SK-N-SH (cell line): ENCODE measurements around the gene CLEC3B. TPM values are rescaled to one million over a fixed set of nuclear protein-coding genes. Genes with fewer than 3 reads are reported as not detected.

Experiments used
- CTCF ChIA-PET: fragments of 300-600, 350-600 bp; formaldehyde crosslinking; extraction: SDS; loops from one replicate; lab custom pipeline; 2021; lab: Yijun Ruan, JAX
- POLR2A ChIA-PET: fragments of 350-600 bp; sonication (Branson Sonifier 250); formaldehyde crosslinking; extraction: SDS; loops from one replicate; lab custom pipeline; 2020; ENCODE audit warnings: antibody characterized with exemption, inconsistent platforms; lab: Yijun Ruan, JAX
- DNase-seq: peaks from one replicate; pipeline ENCODE4 v3.0.0; 2012
- H2AFZ ChIP-seq: fragments of 200-600 bp; sonication (generic); 2 replicates; pipeline ENCODE4 v1.8.1; 2016; ENCODE audit warnings: antibody characterized with exemption, mild to moderate bottlenecking, low read depth
- H3F3A ChIP-seq: fragments of 200-600 bp; sonication (generic); replicated peaks from 2 replicates; pipeline ENCODE3; 2016; ENCODE audit warnings: antibody characterized with exemption, mild to moderate bottlenecking; ENCODE audit not compliant: insufficient read depth
- H3K27ac ChIP-seq, 2 experiments: fragments of 200-500 bp in 1 of 2; fragments of 200-600 bp in 1 of 2; sonication (Bioruptor generic) in 1 of 2; sonication (generic), shearing (Covaris generic) in 1 of 2; 2 replicates each; pipeline versions ENCODE4 v1.5.1 to v1.6.1; 2014 to 2016; ENCODE audit warnings: low read depth in 2 of 2, inconsistent platforms in 1 of 2, low read length in 1 of 2, mild to moderate bottlenecking in 1 of 2, mixed read lengths in 1 of 2
- H3K27me3 ChIP-seq: fragments of 200-600 bp; sonication (generic), shearing (Covaris generic); 2 replicates; pipeline ENCODE4 v1.6.1; 2016; ENCODE audit warnings: mixed run types; ENCODE audit not compliant: insufficient read depth
- H3K36me3 ChIP-seq, 2 experiments: fragments of 200-500 bp in 1 of 2; fragments of 200-600 bp in 1 of 2; sonication (Bioruptor generic) in 1 of 2; sonication (generic) in 1 of 2; replicated peaks in 1 of 2; 2 replicates each; pipeline versions ENCODE3 to v1.5.1; 2014 to 2016; ENCODE audit warnings: low read length in 1 of 2, mild to moderate bottlenecking in 1 of 2; ENCODE audit not compliant: insufficient read depth in 2 of 2, control insufficient read depth in 1 of 2
- H3K4me1 ChIP-seq, 2 experiments: fragments of 200-500 bp in 1 of 2; fragments of 200-600 bp in 1 of 2; sonication (Bioruptor generic) in 1 of 2; sonication (generic), shearing (Covaris generic) in 1 of 2; 2 replicates each; pipeline versions ENCODE4 v1.5.1 to v1.6.1; 2014 to 2016; ENCODE audit warnings: low read depth in 1 of 2, low read length in 1 of 2, mixed run types in 1 of 2; ENCODE audit not compliant: insufficient read depth in 2 of 2, control insufficient read depth in 1 of 2
- H3K4me2 ChIP-seq: fragments of 200-600 bp; sonication (generic), shearing (Covaris generic); 2 replicates; pipeline ENCODE4 v1.6.1; 2017; ENCODE audit warnings: mixed run types
- H3K4me3 ChIP-seq, 2 experiments: fragments of 200-500 bp in 1 of 2; fragments of 200-600 bp in 1 of 2; sonication (Bioruptor generic) in 1 of 2; sonication (generic), shearing (Covaris generic) in 1 of 2; 2 replicates each; pipeline versions ENCODE4 v1.5.1 to v1.8.1; 2014 to 2016; ENCODE audit warnings: low read depth in 2 of 2, inconsistent platforms in 1 of 2, low read length in 1 of 2, mild to moderate bottlenecking in 1 of 2, mixed read lengths in 1 of 2, moderate library complexity in 1 of 2
- H3K79me2 ChIP-seq: fragments of 200-600 bp; sonication (generic); 2 replicates; pipeline ENCODE4 v1.8.1; 2017; ENCODE audit warnings: mild to moderate bottlenecking; ENCODE audit not compliant: insufficient read depth
- H3K9ac ChIP-seq: fragments of 200-600 bp; sonication (generic); 2 replicates; pipeline ENCODE4 v1.6.1; 2017; ENCODE audit warnings: mixed run types
- H3K9me2 ChIP-seq: fragments of 200-600 bp; sonication (generic); 2 replicates; pipeline ENCODE4 v1.6.1; 2017; ENCODE audit warnings: mixed run types
- H3K9me3 ChIP-seq: fragments of 200-600 bp; sonication (generic); 2 replicates; pipeline ENCODE4 v1.6.1; 2017; ENCODE audit warnings: mixed run types, mild to moderate bottlenecking, moderate library complexity
- H4K20me1 ChIP-seq: fragments of 200-600 bp; sonication (generic); 2 replicates; pipeline ENCODE4 v1.6.1; 2017; ENCODE audit warnings: mild to moderate bottlenecking, mixed run types; ENCODE audit not compliant: insufficient read depth
- CHD2 ChIP-seq: fragments of 150-350 bp; IDR thresholded peaks from 2 replicates; pipeline ENCODE4 v1.6.1; 2018; ENCODE audit warnings: low read length; ENCODE audit not compliant: partially characterized antibody
- CTCF ChIP-seq: fragments of 200-600 bp; sonication (generic); IDR thresholded peaks from 2 replicates; pipeline ENCODE4 v1.6.1; 2017; ENCODE audit warnings: antibody characterized with exemption, mild to moderate bottlenecking, moderate library complexity
- ELF1 ChIP-seq: IDR thresholded peaks from 2 replicates; pipeline ENCODE4 v1.4.0; 2012
- EP300 ChIP-seq, 2 experiments: IDR thresholded peaks; 2 replicates each; pipeline versions ENCODE4 v1.4.0 to v1.6.1; 2012; ENCODE audit warnings: borderline replicate concordance in 1 of 2, low read depth in 1 of 2, low read length in 1 of 2
- FOSL2 ChIP-seq: IDR thresholded peaks from 2 replicates; pipeline ENCODE4 v1.4.0; 2012; ENCODE audit warnings: low read depth, mild to moderate bottlenecking, moderate library complexity, borderline replicate concordance
- FOXJ3 ChIP-seq: sonication (generic); formaldehyde crosslinking; IDR thresholded peaks from 2 replicates; pipeline ENCODE4 v1.5.1; 2020; ENCODE audit warnings: mild to moderate bottlenecking, missing genetic modification reagents
- GABPA ChIP-seq: IDR thresholded peaks from 2 replicates; pipeline ENCODE4 v1.4.0; 2012; ENCODE audit warnings: low read depth, mild to moderate bottlenecking
- JUND ChIP-seq: IDR thresholded peaks from 2 replicates; pipeline ENCODE4 v1.4.0; 2012
- NFIC ChIP-seq: IDR thresholded peaks from 2 replicates; pipeline ENCODE4 v1.4.0; 2012; ENCODE audit warnings: borderline replicate concordance
- NRF1 ChIP-seq: IDR thresholded peaks from 2 replicates; pipeline ENCODE4 v1.6.1; 2012; ENCODE audit warnings: low read depth, mild to moderate bottlenecking, low read length
- PBX3 ChIP-seq: IDR thresholded peaks from 2 replicates; pipeline ENCODE4; 2012
- POLR2AphosphoS5 ChIP-seq: IDR thresholded peaks from 2 replicates; pipeline ENCODE4 v1.6.1; 2012; ENCODE audit warnings: low read depth, low read length
- RAD21 ChIP-seq: IDR thresholded peaks from 2 replicates; pipeline ENCODE4 v1.6.1; 2012; ENCODE audit warnings: mild to moderate bottlenecking, low read length
- REST ChIP-seq: IDR thresholded peaks from 2 replicates; pipeline ENCODE4 v1.6.1; 2012; ENCODE audit warnings: mild to moderate bottlenecking, low read depth, low read length, moderate library complexity
- RXRA ChIP-seq: IDR thresholded peaks from 2 replicates; pipeline ENCODE4 v1.4.0; 2012; ENCODE audit warnings: low read depth, mild to moderate bottlenecking, borderline replicate concordance
- TAF1 ChIP-seq: IDR thresholded peaks from 2 replicates; pipeline ENCODE4 v1.6.1; 2012; ENCODE audit warnings: low read depth, mild to moderate bottlenecking, low read length, moderate library complexity, borderline replicate concordance
- TCF12 ChIP-seq: IDR thresholded peaks from 2 replicates; pipeline ENCODE4 v1.4.0; 2012
- TEAD4 ChIP-seq: IDR thresholded peaks from 2 replicates; pipeline ENCODE4 v1.4.0; 2012; ENCODE audit warnings: mild to moderate bottlenecking, borderline replicate concordance; ENCODE audit not compliant: insufficient read depth
- YY1 ChIP-seq: IDR thresholded peaks from 2 replicates; pipeline ENCODE4 v1.4.0; 2012; ENCODE audit warnings: low read depth, mild to moderate bottlenecking
- ZBTB33 ChIP-seq: IDR thresholded peaks from 2 replicates; pipeline ENCODE4 v1.4.0; 2012; ENCODE audit warnings: low read depth, borderline replicate concordance
- WGBS: methylation state at CpG from one replicate; pipeline ENCODE4 v1.1.6; 2017; ENCODE audit warnings: low lambda C conversion rate; 5-methylcytosine and 5-hydroxymethylcytosine counted together
- polyA plus RNA-seq, 3 experiments: library from polyadenylated mRNA; depleted of rRNA; stranded (reverse); fragments of >200 nt; gene quantifications; 2 replicates each; pipeline ENCODE4 v1.2.3, GENCODE V29; 2012

The CLEC3B gene
- polyA plus RNA-seq, 1 of the 3 experiments (the other 2 are of a cell fraction) = 0.46 TPM

GRCh38 chr3:45033791-45034190, 7.7 kb downstream of the CLEC3B start:
- no peaks in the 10 kb centered on the region for H3F3A ChIP-seq
- no peaks in the 10 kb centered on the region for H3K36me3 ChIP-seq
- H3K9me3 ChIP-seq = no peaks in the 10 kb centered on the region
- no peaks in the 10 kb centered on the region for H4K20me1 ChIP-seq
- WGBS = 74% methylated on average over 6 of the region's 6 CpGs
- H3K79me2 ChIP-seq = no peaks in the 10 kb centered on the region
- no peak for DNase-seq
- no peak overlapping the region for H3K4me3 ChIP-seq
- H2AFZ ChIP-seq = no peak overlapping the region
- no peaks in the 10 kb centered on the region for H3K9me2 ChIP-seq
- H3K27ac ChIP-seq = no peak overlapping the region
- POLR2A ChIA-PET = no interaction called here
- H3K9ac ChIP-seq = no peak overlapping the region
- no peak overlapping the region for H3K4me2 ChIP-seq
- CTCF ChIA-PET = interaction anchor here (0.8 to 16.7 kb wide), 4 partner anchors 163 to 626 kb away, joined by 3 to 631 read pairs (median 6); partner anchors contain the start of gene TMEM158
- no peaks in the 10 kb centered on the region; a peak in 1 of 4 replicates for H3K4me1 ChIP-seq
- no peaks in the 10 kb centered on the region for H3K27me3 ChIP-seq
- TF ChIP-seq TEAD4 (no peak), PBX3 (no peak), NFIC (no peak), RXRA (no peak), TCF12 (no peak), ELF1 (no peak), CHD2 (no peak), FOXJ3 (CRISPR knock-in tag) (no peak), ZBTB33 (no peak), FOSL2 (no peak), YY1 (no peak), RAD21 (no peak), EP300 (IDR thresholded peaks at IDR 0.05; ENCODE audit: borderline replicate concordance in 1 of 2, low read depth in 1 of 2, low read length in 1 of 2) (no peak), NRF1 (no peak), GABPA (no peak), CTCF (no peak), POLR2AphosphoS5 (no peak), REST (no peak), TAF1 (no peak), JUND (no peak)
